HG02840 (cell line): ENCODE measurements around the gene MKLN1.
"Not testable (repeated sequence)": the region's sequence is repeated elsewhere in the genome, so short reads cannot be mapped to it uniquely, and the experiment has no call there.

ENCODE experiments used
- ATAC-seq: cut with Tn5 transposase; IDR thresholded peaks from one replicate; pipeline ENCODE4 v1.9.1; 2021; ENCODE audit warnings: mild to moderate bottlenecking, moderate library complexity, moderate number of reproducible peaks; ENCODE audit not compliant: unreplicated experiment, low FRiP score

Gene MKLN1

DNA sequence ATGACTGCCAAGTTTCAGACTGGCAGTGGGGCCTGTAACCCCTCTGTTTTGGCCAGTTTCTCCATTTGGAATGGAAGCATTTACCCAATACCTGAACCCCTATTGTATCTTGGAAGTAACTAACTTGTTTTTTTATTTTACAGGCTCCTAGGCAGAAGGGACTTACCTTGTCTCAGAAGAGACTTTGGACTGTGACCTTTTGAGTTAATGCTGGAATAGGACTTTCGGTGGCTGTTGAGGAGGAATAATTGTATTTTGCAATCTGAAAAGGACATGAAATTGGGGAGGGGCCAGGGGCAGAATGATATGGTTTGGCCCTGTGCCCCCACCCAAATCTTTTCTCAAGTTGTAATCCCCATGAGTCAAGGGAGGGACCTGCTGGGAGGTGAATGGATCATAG, 20.0 kb upstream of the MKLN1 start:
- ATAC-seq, result no peak

DNA sequence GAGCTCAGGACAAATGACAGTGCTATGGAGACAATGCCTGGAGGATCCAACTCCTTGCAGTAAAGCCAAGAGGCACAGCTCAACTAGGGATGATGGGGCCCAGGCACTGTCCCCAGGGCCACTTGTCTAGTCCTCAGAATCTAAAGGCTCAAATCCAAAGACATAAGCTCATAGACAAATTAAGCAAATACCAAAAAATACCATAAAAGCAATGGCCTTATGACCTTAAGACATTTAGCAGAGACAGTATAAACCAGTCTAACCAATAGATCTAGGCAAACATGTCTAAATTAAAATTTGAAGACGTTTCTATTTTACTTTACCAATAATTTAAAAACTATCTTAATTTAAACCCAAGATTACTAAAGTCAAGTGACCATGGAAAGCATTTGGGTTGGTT, 14.8 kb upstream of the MKLN1 start:
- no peak for ATAC-seq

DNA sequence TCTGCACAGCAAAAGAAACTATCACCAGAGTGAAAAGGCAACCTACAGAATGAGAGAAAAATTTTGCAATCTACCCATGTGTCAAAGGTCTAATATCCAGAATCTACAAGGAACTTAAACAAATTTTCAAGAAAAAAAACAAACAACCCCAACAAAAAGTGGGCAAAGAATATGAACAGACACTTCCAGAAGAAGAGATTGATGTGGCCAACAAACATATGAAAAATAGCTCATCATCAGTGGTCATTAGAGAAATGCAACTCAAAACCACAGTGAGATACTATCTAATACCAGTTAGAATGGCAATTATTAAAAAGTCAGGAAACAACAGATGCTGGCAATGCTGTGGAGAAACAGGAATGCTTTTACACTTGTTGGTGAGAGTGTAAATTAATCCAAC, 7.1 kb upstream of the MKLN1 start:
- ATAC-seq, result no peak

DNA sequence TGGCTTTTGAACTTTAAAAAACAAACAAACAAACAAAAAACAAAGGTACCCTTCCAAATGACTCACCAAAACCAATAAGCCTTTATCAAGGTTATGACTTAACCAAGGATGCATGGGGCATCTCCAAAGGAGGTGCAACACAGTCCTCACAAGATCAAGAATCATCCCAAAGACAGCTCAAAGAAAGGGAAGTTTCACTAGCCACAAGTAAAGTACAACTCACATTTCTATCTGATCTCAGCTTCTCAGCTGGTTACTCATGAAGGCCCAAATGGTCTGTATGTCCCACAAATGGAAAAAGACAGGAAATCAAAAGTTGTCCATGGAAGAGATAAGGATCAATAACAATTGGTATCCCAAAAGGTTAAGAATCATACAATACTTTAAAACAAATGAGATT, 6.0 kb upstream of the MKLN1 start:
- no peak for ATAC-seq

DNA sequence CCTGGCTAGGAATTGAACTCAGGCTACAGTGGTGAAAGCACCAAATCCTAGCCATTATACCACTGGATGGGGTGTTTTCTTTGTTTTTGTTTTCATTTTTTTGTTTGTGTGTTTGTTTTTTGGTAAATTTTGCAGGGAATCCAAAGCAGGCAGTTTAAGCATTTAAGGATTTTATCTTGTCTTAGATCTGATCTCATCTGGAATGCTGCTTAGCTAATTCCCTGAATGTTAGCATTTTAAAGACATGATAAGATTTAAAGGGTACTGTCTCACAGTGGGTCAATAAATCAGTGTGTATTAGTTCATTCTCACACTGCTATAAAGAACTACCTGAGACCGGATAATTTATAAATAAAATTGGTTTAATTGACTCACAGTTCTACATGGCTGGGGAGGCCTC, 5.6 kb upstream of the MKLN1 start:
- no peak for ATAC-seq

DNA sequence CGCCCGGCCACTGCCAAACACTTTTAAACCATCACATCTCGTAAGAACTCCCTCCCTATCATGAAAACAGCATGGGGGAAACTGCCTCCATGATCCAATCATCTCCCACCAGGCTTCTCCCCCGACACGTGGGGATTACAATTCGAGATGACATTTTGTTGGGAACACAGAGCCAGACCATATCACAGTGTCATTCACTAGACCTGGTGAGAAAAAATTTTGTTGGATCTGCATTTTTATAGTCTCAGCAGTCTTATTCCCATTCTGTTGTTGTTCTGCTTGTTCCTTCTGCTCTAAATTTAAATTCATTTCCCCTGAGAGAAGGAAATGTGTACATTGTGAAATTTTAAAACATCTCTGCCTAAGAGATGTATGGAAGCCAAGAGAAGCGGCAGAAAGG, 4.8 kb upstream of the MKLN1 start:
- no peak for ATAC-seq

DNA sequence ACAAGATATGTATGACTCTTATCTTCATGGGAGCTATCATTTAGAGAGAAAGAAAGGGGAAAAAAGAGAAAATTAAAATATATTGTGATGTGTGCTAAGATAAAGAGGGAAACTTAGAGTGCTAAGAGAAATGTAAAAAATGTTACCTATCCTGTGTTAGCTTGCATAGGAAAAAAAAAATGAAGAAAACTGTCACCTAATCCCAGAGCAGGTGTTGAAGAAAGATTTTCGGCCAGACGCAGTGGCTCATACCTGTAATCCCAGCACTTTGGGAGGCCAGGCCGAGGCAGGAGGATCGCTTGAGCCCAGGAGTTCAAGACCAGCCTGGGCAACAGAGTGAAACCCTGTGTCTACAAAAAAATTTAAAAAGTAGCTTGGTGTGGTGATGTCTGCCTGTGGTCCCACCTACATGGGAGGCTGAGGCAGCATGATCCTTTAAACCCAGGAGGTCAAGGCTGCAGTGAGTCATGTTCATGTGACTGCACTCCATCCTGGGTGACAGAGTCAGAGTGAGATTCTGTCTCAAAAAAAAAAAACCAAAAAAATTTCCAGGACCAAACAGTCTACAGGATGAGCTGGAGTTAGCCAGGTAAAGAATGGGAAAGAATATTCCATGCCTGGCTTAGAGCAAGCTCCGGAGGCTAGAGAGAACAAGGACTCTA, 2.4 kb upstream of the MKLN1 start:
- ATAC-seq, result no peak

DNA sequence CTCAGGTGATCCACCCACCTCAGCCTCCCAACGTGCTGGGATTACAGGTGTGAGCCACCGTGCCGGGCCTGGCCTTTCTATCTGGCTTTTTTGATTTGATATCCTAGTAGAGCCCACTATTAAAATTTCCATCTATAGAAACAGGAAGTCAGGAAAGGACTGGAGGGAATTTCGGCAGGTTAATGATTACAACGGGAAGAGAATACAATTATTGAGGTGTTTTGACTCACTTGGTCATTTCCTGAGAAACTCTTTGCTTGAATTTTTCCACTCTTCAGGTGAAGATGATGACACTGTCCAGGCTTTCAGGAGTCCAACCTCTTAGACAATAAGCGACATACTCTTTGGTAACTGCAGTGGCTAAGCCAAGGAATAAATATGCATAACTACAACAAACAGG, 1.1 kb upstream of the MKLN1 start:
- ATAC-seq, result no peak

DNA sequence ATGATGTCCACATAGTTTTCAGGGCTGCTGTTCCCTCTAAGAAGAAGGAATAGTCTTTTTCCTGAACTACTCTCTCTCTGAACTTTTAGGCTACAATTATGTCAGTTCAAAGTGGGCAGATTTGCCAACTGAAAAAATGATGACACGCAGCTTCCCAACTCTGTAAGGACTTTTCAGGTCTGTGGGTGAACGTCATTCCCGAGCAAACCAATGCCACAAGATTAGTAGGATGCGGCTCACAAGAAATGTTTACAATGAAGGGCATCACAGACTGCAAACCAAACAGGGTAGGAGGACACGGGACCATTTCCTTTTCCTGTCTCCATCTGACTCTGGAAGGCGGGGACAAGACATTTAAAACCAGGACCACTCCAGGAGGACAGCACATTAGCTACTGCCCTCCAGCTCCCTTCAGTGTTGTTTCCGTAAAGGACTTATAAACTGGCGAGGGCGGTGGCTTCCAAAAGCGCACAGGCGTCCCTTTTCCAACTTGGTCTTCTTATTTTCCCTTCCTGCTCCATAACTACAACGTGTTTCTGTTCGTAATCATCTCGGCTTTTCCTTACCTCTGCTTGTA, 539 bp upstream of the MKLN1 start:
- peak; percentile 14 for ATAC-seq

DNA sequence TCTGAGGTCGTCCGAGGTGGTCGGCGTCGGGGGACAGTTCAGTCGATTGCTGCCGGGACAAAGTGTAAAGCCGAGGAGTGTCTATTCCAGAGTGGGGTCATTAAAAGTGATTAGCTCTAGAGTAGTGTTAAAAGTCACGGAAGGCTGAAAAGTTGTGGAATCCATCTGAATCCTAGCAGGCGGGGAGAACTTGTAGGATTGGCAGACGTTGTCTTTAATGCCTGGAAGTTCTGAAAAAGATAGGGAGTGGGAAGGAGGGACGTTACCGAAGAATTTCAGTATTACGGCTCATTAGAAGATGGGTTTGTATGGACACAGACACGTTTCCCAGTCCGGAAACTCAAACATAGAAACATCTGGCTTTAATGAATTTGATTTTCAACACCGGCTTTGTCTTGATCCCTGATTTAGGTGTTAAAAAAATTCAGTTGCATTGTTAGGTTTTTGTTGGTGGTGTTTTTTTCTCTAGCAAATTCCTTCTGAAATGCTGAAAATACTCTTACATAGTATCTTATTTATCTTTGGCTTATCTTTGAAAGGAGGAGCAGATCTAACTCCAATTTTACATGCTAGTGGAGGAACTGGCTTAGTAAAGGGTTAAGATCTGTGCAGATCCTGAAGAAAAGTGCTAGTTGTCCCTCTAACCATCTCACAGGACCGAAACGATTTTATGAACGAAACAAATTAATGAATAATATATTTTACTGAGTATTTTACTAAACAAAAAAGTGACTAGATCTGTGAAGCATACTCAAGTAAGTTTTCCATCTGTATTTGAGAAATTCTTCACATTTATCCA, 900 bp downstream of the MKLN1 start:
- ATAC-seq, result no peak

DNA sequence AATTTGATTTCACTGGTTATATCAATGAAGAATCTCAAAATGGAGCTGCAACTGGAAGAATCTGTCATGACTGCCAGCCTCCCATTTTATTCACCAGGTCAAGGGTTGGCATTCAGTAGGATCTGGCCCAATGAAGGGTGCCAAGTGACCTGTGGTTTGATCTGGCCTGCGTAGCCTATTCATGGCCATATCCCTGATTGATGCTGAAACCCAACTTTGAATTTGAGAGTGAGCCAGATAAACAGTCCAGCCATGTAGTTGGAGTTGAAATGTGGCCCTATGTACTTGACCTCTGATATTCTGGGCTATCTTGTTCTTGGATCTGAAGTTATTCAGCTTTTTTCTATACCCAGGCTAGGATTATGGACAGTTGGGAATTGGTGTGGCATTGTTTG, 1.5 kb downstream of the MKLN1 start:
- no peak for ATAC-seq

DNA sequence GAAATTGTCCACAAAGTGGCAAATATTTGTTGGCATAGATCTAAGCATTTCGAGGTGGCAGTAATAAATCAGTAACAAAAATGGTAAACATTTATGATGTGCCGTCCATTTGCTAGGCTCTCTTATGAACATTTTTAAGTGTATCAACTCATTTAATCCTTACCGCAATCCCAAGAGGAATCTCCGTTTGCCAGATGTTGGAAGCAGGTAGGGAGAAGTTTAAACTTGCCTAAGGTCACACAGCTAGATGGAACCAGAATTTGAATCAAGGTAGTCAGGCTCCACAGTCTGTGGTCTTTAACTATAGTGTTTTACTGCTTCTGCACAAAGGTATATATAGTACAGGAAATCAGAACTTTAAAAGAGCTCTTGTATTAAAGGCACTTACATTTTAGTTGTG, 2.6 kb downstream of the MKLN1 start:
- ATAC-seq, result no peak

DNA sequence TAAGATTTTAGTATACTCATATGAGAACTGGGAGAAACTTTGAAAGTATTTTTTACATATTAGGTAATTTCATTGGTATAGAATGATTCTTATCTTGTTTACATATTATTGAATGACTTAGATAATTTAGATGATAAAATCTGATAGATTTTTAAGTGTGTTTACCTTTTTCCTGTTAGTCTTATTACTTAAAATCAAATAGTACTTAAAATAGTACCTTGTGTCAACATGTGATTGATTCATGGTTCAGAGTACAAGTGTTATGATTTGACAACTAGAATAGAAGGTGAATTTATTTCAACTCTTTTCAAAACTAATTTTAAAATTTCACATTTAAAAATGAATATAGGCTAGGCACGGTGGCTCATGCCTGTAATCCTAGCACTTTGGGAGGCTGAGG, 4.1 kb downstream of the MKLN1 start:
- no peak for ATAC-seq

DNA sequence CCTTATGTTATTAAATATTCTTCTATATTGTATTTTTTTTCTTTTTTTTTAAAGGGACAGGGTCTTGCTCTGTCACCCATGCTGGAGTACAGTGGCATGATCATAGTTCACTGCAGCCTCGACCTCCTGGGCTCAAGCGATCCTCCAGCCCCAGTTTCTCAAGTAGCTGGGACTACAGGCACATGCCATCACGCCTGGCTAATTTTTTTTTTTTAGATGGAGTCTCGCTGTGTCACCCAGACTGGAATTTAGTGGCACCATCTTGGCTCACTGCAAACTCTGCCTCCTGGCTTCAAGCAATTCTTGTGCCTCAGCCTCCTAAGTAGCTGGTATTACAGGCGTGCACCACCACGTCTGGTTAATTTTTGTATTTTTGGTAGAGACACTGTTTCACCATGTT, 5.1 kb downstream of the MKLN1 start:
- not testable (repeated sequence) for ATAC-seq

DNA sequence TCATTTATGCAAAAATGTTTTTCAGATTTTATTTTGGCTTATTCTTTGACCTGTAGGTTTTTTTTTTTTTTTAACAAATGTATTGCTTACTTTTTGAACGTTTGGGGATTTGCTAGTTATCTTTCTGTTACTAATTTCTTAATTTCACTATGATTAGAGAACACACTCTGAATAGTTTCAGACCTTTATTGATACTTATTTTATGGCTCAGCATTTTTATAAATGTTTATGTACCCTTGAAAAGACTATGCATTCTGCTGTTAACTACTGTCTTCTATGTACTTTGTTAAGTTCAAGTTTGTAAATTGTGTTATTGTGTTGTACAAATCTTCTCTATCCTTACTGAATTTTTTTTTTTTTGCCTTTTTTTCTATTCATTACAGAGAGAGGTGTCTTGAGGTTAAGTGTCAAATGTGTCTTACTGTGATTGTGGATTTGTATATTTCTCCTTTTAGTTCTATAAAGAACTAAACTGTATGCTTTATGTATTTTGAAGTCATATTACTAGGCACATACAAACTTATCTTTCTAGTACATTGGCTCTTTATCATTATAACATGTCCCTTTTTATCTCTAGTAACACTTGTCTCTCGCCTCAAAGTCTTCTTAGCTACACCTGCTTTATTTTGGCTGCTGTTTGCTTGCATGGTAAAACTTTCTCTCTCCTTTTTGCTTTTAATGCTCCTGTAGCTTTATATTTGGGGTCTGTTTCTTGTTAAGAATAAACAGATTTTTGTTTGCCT, 8.1 kb downstream of the MKLN1 start:
- no peak for ATAC-seq

DNA sequence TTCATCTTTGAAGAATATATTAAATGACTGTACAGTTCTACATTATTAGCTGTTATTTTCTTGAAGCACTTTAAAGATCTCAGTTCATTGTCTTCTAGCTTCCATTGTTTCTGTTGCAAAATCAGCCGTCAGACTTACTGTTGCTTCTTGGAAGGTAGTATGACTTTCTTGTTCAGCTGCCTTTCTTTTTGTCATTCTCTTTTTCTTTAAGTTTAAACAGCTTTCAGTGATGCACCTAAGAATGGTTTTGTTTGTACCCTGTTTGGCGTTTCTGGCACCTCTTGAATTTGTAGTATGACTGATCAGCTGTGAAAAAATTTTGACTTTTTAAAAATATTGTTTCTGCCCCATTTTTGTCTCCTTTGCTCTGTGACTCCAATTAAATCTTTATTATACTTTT, 9.3 kb downstream of the MKLN1 start:
- ATAC-seq, result no peak

DNA sequence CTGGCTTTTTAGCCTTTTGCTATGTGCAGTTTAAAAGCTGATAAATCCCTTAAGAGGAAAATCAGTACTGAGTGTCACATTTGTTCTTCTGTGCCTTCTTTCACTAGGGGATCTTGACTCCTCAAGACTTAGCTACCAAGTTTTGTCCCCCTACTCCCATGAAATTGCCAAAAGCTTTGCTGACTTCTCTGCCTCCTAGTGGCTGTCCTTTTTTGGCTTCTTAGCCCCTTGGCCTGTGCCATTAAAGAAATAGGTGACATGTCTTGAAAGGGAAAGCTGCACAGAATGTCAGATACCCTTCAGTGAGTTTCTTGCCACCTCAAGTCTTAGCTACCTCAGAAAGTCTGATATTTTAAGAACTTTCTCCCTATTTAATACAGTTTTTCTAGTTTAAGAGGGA, 10.5 kb downstream of the MKLN1 start:
- no peak for ATAC-seq

DNA sequence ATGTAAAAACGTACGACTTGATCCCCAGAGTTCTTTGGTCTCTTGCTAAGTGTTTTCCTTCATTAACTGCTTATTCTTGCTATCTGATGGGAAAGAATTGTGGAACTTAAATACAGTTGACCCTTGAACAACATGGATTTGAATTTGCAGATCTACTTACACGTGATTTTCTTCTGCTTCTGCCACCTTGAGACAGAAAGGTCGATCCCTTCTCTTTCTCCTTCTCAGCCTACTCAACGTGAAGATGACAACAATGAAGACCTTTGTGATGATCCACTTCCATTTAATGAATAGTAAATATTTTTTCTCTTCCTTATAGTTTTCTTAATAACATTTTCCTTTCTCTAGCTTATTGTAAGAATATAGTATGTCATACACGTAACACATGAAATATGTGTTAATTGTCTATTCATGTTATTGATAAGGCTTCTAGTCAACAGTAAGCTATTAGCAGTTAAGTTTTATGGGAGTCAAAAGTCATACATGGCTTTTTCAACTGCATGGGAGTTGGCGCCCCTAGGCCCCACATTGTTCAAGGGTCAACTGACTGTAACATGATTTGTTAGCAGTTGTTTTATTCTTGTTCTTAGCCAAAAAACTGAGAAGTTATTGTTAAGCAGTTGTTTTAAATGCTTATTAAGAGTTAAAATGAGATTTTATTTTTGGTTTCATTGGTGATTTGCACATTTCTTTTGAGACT, 11.2 kb downstream of the MKLN1 start:
- no peak for ATAC-seq

DNA sequence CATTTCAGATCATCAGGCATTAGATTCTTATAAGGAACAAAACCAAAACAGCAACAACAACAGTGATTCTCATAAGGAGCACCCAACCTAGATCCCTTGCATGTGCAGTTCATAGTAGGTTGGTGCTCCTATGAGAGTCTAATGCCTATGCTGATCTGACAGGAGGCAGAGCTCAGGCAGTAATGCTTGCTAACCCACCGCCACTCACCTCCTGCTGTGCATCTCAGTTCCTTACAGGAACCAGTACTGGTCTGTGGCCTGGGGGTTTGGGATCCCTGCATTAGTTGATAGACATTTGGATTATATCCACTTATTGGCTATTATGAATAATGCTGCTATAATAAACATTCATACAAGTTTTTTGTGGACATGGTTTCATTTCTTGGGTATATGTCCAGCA, 14.0 kb downstream of the MKLN1 start:
- ATAC-seq, result no peak

DNA sequence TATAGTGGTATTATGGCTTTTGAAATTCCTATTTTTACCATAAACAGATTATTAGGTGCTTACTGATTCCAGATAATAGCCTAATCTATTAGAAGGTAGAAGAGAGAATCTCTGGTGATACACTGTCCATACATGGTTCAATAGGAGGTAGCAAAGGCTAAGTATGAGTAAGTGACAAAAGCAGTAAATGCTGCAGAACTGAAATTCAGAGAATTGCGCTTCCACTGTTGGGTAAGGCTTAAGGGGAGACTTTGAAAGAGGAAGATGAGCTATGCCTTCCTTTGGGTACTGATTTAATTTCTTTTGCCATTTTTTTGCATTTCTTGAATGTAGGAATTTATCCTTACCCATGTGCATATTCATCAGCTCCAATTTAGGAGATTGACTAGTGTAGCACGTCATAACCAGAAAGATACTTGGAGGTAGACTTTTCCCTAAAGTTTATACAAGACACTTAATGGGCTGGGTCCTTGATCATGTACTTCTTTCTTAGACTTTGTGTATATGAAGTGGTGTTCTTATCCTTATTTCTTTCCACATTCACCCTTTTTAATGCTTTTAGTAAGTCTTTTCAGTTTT, 15.3 kb downstream of the MKLN1 start:
- no peak for ATAC-seq
